HG03039 (cell line): Measurements from ENCODE around the gene LEPROT.
"Not testable (repeated sequence)": the region's sequence is repeated elsewhere in the genome, so short reads cannot be mapped to it uniquely, and the experiment has no call there.

Source experiments
- ATAC-seq: cut with Tn5 transposase; IDR thresholded peaks from one replicate; pipeline ENCODE4 v1.9.1; 2021; ENCODE audit warnings: mild to moderate bottlenecking, moderate library complexity; ENCODE audit not compliant: unreplicated experiment

Gene LEPROT

DNA sequence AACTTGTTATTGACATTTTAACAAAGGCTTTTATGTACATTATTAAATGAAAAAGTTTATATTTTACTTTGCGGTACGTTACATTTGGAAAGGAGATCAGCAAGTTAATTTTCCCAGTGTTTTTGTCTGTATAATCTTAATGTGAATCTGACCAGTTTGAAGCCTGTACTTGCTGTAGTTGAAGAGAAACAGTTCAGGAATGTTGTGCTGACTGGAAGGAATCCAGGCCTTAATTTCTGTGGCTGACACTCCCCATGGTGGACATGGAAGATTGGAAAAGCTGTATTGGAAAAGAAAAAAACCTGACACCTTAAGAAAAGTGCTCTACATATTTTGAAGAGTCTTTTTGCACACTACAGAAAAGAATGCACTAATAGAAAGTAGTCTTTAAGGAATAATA lies 15.5 kb downstream of the LEPROT start:
- no peak for ATAC-seq

DNA sequence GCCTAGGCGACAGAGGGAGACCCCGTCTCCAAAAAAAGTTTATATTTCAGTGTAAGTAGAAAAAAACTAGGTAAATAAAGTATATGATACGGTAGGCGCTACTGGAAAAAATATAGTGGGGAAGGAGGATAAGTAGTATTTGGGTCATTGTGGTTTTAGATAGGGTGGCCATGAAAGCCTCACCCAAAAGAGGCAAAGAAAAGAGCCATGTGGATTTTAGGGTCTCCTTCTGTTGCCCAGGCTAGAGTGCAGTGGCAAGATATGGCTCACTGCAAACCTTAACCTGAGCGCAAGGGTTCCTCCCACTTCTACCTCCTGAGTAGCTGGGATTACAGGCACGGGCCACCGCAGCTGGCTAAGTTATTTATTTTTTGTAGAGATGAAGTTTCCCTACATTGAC lies 17.1 kb downstream of the LEPROT start:
- no peak for ATAC-seq

DNA sequence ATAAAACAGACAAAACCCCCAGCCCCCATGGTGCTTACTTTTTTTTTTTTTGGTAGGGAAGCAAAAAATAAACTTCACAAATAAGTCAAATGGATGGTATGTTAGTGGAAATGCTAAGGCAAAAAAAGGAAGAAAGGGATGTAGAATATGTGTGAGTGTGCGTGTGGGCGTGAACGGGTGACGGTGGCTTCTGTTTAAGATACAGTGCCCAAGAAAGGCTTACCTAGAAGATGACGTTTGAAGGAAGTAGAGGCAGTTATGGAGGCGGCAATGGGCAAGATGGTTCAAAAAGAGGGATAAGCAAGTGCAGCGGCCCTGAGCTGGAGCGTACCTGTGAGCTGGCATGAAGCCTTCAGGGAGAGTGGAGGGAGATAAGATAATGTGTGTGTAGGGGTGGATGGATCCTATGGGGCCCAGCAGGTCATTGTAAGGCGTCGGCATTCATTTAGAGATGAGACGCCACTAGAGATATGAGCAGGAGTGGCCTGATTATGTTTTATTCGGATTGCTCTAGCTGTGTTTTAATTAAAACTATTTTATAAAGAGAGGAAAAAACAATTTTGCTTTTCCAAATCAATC lies 19.9 kb downstream of the LEPROT start:
- ATAC-seq: no peak

DNA sequence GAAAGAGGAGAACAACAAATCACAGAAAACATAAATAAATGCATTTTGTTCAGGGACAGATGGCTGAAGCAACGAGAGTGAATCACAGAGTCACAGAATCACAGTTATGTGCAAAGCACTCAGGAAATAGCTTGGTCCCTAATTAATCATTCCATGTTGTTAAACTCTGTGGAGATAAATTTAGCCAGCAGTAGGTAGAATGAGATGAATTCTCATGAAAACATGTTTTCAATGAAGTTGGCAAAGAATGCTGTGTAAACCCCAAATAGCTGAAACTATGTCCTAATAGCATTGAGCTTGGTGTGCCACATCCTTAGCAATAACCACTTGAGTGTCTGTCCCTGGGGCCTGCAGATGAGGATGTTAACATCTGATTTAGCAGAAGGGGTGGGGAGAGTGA lies 20.4 kb downstream of the LEPROT start:
- ATAC-seq: no peak

DNA sequence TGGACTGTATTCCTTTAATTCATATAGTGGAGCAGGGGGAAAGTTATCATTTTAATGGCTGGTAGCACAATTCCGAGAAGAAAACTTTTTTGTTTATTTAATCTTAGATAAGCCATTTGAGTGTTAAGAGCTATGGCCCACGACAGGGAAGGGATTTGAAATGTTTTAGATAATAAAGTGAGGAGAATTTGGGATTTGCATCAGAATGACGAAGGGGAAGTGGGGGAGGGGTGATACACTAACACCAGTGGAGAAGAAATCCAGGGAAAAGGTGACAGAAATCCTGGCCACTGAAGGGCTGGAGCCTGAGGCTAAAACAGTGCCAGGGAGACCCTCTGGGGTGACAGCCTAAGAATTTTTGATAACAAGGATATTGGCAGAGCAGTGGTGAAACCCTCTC lies 21.0 kb downstream of the LEPROT start:
- no peak for ATAC-seq

DNA sequence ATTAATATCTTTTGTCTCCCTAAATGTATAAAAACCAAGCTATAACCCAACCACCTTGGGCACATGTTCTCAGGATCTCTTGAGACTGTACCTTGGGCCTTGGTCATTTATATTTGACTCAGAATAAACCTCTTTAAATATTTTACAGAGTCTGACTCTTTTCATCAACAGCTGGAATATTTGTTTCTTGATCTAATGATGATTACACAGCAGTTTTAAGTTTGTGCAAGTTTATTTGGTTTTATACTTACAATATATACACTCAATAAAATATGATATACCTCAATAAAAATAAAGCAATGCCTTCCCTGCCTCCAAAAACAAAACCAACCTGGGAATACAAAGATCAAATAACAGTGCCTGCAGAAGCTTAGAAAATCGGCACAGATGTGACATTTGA lies 22.0 kb downstream of the LEPROT start:
- no peak for ATAC-seq

DNA sequence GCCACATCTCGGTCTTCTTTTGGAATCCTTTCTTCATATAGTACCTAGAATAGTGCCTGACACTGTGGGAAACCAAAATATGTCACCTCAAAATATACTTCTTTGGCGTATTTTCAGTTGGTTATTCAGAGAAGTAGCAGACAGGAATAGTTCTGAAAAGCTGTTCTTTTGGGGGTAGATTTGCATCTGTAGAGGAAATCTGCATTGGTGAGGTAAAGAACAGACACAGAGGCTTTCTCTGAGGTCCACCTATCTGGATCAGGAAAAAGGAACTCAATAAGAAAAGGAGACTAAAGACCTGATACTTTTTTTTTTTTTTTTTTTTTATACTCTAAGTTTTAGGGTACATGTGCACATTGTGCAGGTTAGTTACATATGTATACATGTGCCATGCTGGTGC lies 23.2 kb downstream of the LEPROT start:
- no peak for ATAC-seq

DNA sequence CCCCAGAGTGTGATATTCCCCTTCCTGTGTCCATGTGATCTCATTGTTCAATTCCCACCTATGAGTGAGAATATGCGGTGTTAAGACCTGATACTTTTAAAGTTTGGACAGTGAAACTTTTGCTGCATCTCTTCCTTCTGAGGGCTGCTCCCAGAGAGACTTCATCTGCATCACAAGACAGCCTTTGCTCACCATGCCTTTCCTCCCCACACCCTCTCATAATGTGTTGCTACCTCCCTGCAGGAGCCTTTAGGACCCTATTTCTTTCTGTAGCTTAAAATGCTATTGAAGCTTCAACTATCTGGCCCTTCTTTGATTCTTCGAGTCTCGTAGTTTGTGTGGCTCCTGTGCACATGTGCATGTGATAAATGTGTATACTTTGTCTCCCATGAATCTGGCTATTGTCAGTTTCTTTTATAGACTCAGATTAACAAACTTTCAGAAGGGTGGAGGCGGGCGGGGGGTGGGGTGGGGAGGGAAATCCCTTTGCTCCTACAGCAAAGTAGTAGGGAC lies 23.7 kb downstream of the LEPROT start:
- ATAC-seq: no peak

DNA sequence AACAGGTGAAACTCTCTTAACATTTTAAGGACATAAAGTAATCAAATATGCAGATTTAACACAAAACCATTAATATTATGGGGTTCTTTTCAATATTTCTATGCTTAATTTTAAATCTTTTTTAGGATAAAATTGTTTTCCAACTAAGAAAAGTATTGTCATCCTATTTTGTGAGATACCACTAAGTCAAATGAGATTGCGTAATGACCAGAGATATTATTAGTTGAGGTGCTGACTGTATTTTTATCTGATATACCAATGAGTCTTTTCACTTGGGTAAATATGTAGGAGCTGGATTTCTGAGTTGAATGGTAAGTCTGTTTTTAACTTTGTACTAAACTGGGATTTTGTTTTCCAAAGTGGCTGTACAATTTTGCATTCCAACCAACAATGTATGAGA lies 25.4 kb downstream of the LEPROT start:
- ATAC-seq: no peak

DNA sequence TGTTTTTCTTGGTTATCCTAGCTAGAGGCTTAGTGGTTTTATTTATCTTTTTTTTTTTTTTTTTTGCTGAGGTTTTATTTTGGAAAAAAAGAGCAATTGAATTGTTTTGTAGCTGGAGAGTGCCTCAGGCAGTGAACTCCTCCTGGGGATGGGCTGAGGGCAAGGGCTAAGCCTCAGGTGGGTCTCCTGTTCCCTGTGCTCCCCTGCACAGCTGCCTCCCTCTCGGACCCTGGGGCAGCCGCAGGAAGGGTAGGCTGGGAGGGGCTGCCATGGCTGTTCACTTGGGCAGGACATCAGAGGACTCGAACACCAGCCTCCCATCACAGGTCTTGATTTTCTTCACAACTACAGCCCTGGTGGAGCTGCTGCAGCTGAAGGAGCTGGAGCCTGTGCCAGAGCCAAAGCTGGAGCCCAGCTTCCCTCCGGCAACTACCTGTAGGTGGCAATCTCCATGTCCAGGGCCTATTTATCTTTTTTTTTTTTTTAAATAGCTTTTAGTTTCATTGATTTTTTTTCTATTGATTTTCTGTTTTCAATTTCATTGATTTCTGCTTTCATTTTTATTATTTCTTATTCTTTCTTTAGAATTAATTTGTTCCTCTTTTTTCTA lies 28.9 kb downstream of the LEPROT start:
- ATAC-seq: no peak

DNA sequence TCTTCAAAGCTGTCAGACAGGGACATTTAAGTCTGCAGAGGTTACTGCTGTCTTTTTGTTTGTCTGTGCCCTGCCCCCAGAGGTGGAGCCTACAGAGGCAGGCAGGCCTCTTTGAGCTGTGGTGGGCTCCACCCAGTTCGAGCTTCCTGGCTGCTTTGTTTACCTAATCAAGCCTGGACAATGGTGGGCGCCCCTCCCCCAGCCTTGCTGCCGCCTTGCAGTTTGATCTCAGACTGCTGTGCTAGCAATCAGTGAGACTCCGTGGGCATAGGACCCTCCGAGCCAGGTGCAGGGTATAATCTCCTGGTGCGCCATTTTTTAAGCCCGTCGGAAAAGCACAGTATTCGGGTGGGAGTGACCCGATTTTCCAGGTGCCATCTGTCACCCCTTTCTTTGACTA lies 35.2 kb downstream of the LEPROT start:
- ATAC-seq: not testable (repeated sequence)

DNA sequence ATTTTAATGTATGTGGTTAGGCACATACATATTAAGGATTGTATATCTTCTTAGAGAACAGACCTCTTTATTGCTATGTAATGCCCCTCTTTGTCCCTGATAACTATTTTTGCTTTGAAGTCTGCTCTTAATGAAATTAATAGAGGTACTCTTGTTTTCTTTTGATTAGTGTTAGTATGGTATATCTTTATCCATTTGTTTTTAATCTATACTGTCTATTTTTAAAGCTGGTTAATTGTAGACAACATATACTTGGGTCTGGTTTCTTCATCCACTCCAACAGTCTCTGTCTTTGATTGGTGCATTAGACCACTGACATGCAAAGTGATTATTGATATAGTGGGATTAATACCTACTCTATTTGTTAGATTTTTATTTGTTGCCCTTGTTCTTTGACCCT lies 36.0 kb downstream of the LEPROT start:
- no peak for ATAC-seq

DNA sequence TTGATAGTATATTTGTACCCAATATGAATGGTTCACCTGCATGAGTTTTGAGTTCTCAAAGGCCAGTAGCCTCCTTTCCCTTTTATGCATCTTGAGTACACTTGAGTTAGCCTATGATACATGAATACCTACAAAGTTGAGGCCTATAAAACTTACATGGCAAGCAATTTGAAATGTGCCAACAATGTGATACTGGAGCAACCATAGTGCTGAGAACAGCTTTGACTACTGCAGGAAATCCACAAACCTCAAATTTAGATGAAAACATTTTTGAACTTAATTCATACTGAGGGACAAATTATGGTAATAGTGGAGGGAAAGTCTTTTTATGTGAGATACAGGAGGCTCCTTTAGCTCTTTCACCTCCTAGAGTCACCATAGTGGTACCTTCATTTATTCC lies 37.4 kb downstream of the LEPROT start:
- ATAC-seq: no peak

DNA sequence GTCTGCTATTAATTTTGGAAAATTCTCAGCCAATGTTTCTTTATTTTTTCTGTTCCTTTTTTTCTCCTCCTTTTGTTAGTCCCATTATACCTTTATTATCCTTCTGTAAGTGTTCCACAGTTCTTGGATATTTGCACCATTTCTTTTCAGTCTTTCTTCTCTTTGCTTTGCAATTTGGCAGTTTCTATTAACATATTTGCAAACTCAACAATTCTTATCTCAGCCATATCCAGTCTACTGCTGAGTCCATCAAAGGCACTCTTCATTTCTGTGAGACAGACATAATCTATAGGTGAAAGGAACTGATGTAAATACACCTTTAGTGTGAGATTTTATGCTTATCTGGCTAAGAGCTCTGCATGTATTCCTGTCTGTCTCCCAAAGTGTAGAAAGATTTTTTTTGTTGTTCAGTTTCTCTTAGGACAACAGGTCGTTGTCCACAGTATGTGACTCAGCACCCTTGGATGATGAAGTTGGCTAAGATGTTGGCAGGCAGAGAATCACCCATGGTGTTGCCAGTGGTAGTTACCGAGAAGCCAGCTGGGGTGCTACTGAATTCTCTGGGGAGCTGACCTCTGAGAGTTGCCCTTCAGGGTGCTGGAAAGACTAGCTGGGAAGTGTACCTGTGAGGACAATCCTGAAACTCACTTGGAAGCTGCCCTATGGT lies 38.4 kb downstream of the LEPROT start:
- no peak for ATAC-seq

DNA sequence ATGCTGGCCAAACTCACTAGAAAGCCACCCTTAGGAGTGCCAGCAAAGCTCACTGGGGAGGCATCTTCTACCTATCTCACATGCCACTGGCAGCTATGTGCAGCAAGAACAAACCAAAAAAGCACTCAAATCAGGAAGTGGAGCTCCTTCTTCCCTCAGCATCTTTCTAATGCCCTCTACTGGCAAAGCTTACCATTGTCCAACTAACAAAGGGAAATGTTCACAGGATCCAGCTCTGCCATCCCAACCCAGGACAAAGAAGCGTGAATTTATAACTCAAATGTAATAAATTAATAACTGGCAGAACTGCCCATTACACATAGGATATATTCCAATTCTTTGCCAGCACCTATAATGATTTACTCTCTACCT lies 38.9 kb downstream of the LEPROT start:
- ATAC-seq: no peak

DNA sequence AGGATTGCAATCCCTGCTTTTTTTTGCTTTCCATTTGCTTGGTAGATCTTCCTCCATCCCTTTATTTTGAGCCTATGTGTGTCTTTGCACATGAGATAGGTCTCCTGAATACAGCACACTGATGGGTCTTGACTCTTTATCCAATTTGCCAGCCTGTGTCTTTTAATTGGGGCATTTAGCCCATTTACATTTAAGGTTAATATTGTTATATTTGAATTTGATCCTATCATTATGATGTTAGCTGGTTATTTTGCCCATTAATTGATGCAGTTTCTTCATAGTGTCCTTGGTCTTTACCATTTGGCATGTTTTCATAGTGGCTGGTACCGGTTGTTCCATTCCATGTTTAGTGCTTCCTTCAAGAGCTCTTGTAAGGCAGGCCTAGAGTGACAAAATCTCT lies 45.4 kb downstream of the LEPROT start:
- ATAC-seq: not testable (repeated sequence)

DNA sequence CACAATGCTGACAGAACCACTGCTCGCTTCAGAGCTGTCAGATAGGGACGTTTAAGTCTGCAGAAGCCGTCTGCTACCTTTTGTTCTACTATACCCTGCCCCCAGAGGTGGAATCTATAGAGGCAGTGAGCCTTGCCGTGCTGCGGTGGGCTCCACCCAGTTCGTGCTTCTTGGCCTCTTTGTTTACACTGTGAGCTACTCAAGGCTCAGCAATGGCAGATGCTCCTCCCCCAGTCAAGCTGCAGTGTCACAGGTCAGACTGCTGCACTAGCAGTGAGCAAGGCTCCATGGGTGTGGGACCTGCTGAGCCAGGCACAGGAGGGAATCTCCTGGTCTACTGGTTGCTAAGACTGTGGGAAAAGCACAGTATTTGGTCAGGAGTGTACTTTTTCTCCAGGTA lies 47.1 kb downstream of the LEPROT start:
- ATAC-seq: no peak

DNA sequence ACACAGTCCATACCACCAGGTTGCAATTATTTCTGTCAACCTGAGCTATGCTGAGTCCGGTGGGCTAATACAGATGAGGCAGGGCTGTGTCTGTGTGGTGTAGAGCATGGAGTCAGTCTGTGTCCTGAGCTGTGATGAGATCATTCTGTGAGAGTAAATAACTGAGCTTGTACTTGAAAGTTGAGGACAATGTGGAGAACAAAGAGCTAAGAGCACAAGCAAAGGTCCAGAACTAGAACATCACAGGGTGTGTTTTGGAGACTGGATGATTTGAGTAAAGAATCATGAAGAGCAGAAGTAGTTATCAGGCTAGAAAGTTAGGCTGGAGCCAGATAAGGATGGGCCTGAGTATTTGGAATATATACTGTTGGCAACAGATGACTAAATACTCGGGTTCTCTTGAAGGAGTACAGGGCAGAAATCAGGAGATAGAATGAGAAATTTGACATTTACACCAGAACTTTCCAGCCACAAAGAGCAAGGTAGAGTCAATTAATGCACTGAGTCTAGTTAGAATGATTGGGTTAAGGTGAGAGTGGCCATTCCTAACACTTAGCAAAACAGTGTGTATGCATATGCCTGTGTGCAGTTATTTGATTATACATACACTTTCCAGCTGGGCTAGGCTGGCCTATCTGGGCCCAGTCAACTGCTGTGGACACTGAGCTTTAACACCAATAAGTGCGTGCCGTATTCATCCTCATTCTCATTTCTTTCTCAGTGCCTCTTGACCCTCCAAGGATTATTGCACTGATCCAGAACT lies 48.8 kb downstream of the LEPROT start:
- ATAC-seq: no peak

DNA sequence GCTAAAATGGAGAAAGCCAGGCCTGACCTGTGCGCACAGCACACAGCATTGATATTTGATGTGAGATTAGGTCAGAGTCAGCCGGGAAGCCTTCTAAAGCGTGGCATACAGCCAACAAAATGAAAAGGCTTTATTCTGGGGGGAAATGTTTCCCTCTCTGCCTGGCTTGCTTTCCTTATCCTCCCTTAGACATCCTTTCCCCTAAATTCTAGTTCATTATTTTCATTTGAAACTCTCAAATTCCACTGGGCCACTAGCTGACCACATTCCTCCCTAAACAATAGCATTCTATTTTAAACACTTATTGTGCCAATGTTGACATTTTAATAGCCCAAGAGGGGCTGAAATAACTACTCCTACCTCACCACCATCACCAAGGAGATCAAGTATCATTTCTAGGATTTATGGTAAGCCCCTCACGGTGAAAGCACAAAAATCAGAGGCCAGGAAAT lies 49.4 kb downstream of the LEPROT start:
- no peak for ATAC-seq

DNA sequence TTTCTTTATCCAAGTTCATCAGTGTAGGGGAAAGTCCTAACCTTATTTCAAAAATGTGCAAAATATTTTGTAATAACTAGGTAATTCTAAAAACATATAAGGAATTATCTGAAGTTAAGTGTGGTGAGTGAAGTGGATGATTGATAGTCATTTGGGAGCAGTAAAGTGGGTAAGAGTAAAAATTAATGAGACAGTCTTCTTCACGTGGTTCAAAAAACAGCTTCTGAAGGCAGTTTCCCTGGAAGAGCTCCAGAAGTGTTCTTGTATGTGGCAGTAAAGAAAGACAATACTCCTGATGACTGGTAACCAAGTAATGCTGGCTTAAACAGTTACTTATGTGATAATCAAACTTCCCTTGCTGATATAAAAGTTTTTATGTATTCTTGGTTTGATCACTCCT lies 50.3 kb downstream of the LEPROT start:
- no peak for ATAC-seq

DNA sequence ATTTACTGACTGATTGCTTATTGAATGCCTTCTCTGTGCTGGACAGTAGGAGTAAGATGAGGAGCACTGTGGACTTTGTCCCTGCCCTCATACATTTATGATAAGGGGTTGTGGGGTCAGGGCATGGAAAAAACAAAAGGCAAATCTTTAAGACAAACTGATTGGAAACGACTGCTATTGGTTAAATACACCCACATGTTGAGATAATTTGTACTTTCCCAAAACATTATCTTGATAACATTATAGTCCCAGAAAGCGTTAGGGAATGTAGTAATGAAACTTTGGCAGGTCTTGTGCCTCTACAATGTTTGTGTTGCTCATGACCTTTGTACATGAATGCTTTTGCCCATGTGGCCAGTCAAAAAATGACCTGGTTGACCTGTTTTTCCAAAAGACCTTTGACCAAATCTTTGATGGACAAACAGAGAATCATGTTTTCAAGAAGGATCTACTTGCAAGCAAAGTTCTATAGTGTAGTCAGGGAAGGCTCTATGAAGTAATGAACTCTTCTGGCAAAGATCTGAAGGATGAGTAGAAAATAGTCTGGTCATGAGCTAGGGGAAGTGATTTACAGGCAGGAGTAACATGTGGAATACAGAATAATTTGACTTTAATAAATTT lies 50.9 kb downstream of the LEPROT start:
- no peak for ATAC-seq
